ENCODE results near the gene URI1.
"Not testable (repeated sequence)": the region's sequence is repeated elsewhere in the genome, so short reads cannot be mapped to it uniquely, and the experiment has no call there.

DNA sequence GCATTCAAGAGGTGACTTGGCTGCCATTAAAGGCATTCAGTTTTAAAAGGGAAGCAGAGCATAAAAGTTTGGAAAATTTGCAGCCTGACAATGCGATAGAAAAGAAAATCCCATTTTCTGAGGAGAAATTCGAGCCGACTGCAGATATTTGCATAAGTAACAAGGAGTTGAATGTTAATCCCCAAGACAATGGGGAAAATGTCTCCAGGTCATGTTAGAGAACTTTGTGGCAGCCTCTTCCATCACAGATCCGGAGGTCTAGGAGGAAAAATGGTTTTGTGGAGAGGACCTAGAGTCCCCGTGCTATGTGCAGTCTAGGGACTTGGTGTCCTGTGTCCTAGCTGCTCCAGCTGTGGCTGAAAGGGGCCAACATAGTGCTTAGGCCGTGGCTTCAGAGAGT, 99.9 kb downstream of the URI1 start:
- TF ChIP-seq, protein P1, sequence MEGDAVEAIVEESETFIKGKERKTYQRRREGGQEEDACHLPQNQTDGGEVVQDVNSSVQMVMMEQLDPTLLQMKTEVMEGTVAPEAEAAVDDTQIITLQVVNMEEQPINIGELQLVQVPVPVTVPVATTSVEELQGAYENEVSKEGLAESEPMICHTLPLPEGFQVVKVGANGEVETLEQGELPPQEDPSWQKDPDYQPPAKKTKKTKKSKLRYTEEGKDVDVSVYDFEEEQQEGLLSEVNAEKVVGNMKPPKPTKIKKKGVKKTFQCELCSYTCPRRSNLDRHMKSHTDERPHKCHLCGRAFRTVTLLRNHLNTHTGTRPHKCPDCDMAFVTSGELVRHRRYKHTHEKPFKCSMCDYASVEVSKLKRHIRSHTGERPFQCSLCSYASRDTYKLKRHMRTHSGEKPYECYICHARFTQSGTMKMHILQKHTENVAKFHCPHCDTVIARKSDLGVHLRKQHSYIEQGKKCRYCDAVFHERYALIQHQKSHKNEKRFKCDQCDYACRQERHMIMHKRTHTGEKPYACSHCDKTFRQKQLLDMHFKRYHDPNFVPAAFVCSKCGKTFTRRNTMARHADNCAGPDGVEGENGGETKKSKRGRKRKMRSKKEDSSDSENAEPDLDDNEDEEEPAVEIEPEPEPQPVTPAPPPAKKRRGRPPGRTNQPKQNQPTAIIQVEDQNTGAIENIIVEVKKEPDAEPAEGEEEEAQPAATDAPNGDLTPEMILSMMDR (IDR thresholded peaks at IDR 0.05): not testable (repeated sequence)
- TF ChIP-seq EP300 (IDR thresholded peaks at IDR 0.05; ENCODE audit: borderline replicate concordance in 1 of 2, low read depth in 1 of 2, low read length in 1 of 2); TAF1 (IDR thresholded peaks at IDR 0.05; ENCODE audit: borderline replicate concordance, low read depth, low read length); REST (IDR thresholded peaks at IDR 0.05; ENCODE audit: low read depth, low read length); RCOR1 (IDR thresholded peaks at IDR 0.05; ENCODE audit: low read length); JUND (IDR thresholded peaks at IDR 0.05); EZH2phosphoT487 (IDR thresholded peaks at IDR 0.05; ENCODE audit: borderline replicate concordance, low read depth); GABPA (IDR thresholded peaks at IDR 0.05; ENCODE audit: low read depth): not testable (repeated sequence)

Data from SK-N-SH (cell line).